Measurements from ENCODE around the gene TMED5.
"Not testable (repeated sequence)": the region's sequence is repeated elsewhere in the genome, so short reads cannot be mapped to it uniquely, and the experiment has no call there.

DNA sequence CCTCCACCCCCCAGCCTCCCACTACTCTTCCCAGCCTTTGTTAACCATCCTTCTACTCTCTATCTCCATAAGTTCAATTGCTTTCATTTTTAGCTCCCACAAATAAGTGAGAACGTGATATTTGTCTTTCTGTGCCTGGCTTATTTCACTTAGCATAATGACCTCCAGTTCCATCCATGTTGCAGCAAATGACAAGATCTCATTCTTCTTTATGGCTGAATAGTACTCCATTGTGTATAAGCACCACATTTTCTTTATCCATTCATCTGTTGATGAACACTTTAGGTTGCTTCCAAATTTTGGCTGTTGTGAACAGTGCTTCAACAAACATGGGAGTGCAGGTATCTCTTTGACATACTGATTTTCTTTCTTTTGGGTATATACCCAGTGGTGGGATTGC lies 14.3 kb downstream of the TMED5 start:
- TF ChIP-seq, protein P1, sequence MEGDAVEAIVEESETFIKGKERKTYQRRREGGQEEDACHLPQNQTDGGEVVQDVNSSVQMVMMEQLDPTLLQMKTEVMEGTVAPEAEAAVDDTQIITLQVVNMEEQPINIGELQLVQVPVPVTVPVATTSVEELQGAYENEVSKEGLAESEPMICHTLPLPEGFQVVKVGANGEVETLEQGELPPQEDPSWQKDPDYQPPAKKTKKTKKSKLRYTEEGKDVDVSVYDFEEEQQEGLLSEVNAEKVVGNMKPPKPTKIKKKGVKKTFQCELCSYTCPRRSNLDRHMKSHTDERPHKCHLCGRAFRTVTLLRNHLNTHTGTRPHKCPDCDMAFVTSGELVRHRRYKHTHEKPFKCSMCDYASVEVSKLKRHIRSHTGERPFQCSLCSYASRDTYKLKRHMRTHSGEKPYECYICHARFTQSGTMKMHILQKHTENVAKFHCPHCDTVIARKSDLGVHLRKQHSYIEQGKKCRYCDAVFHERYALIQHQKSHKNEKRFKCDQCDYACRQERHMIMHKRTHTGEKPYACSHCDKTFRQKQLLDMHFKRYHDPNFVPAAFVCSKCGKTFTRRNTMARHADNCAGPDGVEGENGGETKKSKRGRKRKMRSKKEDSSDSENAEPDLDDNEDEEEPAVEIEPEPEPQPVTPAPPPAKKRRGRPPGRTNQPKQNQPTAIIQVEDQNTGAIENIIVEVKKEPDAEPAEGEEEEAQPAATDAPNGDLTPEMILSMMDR (IDR thresholded peaks at IDR 0.05; ENCODE audit: poor library complexity, severe bottlenecking), result not testable (repeated sequence)
- not testable (repeated sequence) for TF ChIP-seq RAD21 (conservative IDR thresholded peaks at IDR 0.05); POLR2AphosphoS5 (IDR thresholded peaks at IDR 0.05); SMC3 (conservative IDR thresholded peaks at IDR 0.05; ENCODE audit: poor library complexity); TAF1 (IDR thresholded peaks at IDR 0.05; ENCODE audit: low read depth); EZH2 (IDR thresholded peaks at IDR 0.05; ENCODE audit: borderline replicate concordance, insufficient read depth, low read length, poor library complexity, severe bottlenecking); EP300 (conservative IDR thresholded peaks at IDR 0.05; ENCODE audit: poor library complexity, severe bottlenecking)
